ENCODE measurements around the gene KIF12.
"Not testable (repeated sequence)": the region's sequence is repeated elsewhere in the genome, so short reads cannot be mapped to it uniquely, and the experiment has no call there.

KIF12 gene

GRCh38 chr9:114055061-114055460, 44.0 kb downstream of the KIF12 start:
- Mint-ChIP-seq H3K4me3 (no peak overlapping the region), H3K27ac (no peak overlapping the region), H3K36me3 (no peaks in the 10 kb centered on the region), H3K9me3 (no peaks in the 10 kb centered on the region), H3K27me3 (no peaks in the 10 kb centered on the region), H3K4me1 (no peaks in the 10 kb centered on the region)

- no peak overlapping the region for H3K4me3 Mint-ChIP-seq
These were observed 44.9 kb downstream of the KIF12 start for GRCh38 chr9:114054191-114054690.

GRCh38 chr9:114053246-114054005, 45.7 kb downstream of the KIF12 start:
- Mint-ChIP-seq H3K27me3 (no peaks in the 10 kb centered on the region), H3K36me3 (no peaks in the 10 kb centered on the region), H3K27ac (no peak overlapping the region), H3K4me3 (no peak overlapping the region), H3K4me1 (no peaks in the 10 kb centered on the region), H3K9me3 (no peaks in the 10 kb centered on the region)

More at GRCh38 chr9:114054191-114054690, 44.9 kb downstream of the KIF12 start:
- Mint-ChIP-seq H3K9me3 (no peaks in the 10 kb centered on the region), H3K27ac (no peak overlapping the region), H3K27me3 (no peaks in the 10 kb centered on the region), H3K4me1 (no peaks in the 10 kb centered on the region), H3K36me3 (no peaks in the 10 kb centered on the region)

DNA sequence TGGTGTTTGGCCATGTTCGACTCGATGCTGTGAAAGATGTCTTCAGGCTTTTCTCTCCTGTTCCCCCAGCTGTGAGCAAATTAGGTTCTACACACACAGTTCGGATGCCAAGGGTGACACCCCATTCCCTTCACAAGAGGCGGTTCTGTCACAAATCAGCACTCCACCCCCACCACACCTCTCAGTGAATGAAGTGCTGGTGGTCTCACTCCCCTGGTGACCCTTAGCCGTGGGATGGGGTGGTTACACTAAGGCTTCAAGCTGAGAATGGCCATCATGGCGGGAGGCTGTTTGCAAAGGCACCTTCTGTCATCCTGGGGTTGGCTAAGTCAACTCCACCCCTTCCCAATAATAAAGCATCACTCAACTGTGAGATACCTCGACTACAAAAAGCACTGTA, 47.4 kb downstream of the KIF12 start:
- Mint-ChIP-seq H3K4me3 (no peak overlapping the region), H3K27ac (no peak overlapping the region), H3K4me1 (no peaks in the 10 kb centered on the region), H3K27me3 (peaks cover 2% of the 10 kb centered on the region), H3K36me3 (no peaks in the 10 kb centered on the region), H3K9me3 (no peaks in the 10 kb centered on the region)

GRCh38 chr9:114051281-114051680, 47.8 kb downstream of the KIF12 start:
- Mint-ChIP-seq H3K4me1 (no peaks in the 10 kb centered on the region), H3K27ac (no peak overlapping the region), H3K27me3 (peaks cover 2% of the 10 kb centered on the region), H3K9me3 (no peaks in the 10 kb centered on the region), H3K36me3 (no peaks in the 10 kb centered on the region), H3K4me3 (no peak overlapping the region)

DNA sequence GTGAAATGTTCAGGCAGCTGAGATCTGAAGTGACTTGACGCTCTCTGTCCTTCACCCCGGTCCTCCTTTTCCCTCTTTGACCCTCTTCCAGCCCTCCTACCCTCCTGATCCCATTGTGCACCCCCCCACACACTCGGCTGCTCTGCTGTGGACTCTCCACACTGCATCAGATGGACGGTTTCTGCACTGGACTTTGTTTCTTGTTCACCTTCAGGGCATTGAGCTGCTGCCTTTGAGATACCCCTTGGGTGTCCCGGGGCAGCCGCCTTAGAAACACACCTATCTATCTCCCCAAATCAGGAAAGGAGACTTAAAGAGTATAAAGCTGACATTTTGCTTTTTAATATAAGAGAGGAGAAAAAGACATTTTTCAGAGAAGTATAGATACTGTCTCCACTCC, 48.4 kb downstream of the KIF12 start:
- Mint-ChIP-seq H3K4me1 (no peaks in the 10 kb centered on the region), H3K4me3 (no peak overlapping the region), H3K27me3 (peaks cover 2% of the 10 kb centered on the region), H3K36me3 (no peaks in the 10 kb centered on the region), H3K27ac (no peak overlapping the region), H3K9me3 (no peaks in the 10 kb centered on the region)

GRCh38 chr9:114050226-114050568, 48.9 kb downstream of the KIF12 start:
- Mint-ChIP-seq H3K27me3 (peaks cover 2% of the 10 kb centered on the region), H3K9me3 (no peaks in the 10 kb centered on the region), H3K4me3 (no peak overlapping the region), H3K36me3 (no peaks in the 10 kb centered on the region), H3K27ac (no peak overlapping the region), H3K4me1 (no peaks in the 10 kb centered on the region)

DNA sequence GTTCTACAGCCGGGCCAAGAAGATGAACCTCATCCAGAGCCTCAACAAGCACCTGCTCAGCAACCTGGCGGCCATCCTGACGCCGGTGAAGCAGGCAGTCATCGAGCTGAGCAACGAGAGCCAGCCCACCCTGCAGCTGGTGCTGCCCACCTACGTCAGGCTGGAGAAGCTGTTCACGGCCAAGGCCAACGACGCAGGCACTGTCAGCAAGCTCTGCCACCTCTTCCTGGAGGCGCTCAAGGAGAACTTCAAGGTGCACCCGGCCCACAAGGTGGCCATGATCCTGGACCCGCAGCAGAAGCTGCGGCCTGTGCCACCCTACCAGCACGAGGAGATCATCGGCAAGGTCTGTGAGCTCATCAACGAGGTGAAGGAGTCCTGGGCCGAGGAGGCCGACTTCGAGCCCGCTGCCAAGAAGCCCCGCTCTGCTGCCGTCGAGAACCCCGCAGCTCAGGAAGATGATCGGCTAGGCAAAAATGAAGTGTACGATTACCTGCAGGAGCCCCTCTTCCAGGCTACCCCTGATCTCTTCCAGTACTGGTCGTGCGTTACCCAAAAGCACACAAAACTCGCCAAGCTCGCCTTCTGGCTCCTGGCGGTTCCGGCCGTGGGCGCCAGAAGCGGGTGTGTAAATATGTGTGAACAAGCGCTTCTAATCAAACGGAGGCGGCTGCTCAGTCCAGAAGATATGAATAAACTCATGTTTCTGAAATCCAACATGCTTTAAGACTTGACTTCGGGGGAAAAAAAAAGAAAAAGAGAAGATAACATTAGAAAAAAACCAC, 49.5 kb downstream of the KIF12 start:
- Mint-ChIP-seq H3K36me3 (no peaks in the 10 kb centered on the region), H3K9me3 (no peaks in the 10 kb centered on the region), H3K4me1 (no peaks in the 10 kb centered on the region), H3K27ac (no peak overlapping the region), H3K27me3 (peaks cover 2% of the 10 kb centered on the region), H3K4me3 (no peak overlapping the region)

DNA sequence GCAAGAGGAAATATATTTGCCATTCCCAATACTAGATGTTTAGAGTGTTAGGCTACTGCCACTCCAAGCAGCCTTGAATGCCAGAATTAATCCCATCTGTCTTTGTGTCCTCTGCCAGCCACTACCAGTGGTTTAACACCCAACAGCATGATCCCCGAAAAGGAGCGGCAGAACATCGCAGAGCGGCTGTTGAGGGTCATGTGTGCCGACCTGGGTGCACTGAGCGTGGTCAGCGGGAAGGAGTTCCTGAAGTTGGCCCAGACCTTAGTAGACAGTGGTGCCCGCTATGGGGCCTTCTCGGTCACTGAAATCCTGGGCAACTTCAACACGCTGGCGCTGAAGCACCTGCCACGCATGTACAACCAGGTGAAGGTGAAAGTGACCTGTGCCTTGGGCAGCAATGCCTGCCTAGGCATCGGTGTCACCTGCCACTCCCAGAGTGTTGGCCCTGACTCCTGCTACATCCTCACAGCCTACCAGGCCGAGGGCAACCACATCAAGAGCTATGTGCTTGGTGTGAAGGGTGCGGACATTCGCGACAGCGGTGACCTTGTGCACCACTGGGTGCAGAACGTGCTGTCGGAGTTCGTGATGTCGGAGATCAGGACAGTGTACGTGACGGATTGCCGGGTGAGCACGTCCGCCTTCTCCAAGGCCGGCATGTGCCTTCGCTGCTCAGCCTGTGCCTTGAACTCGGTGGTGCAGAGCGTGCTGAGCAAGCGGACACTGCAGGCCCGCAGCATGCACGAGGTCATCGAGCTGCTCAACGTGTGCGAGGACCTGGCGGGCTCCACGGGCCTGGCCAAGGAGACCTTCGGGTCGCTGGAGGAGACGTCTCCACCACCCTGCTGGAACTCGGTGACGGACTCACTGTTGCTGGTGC, 50.3 kb downstream of the KIF12 start:
- Mint-ChIP-seq H3K4me3 (no peak overlapping the region), H3K36me3 (no peaks in the 10 kb centered on the region), H3K27ac (no peak overlapping the region), H3K27me3 (peaks cover 2% of the 10 kb centered on the region), H3K4me1 (no peaks in the 10 kb centered on the region), H3K9me3 (no peaks in the 10 kb centered on the region)

- Mint-ChIP-seq H3K27ac (no peak overlapping the region), H3K9me3 (no peaks in the 10 kb centered on the region), H3K4me1 (no peaks in the 10 kb centered on the region), H3K4me3 (no peak overlapping the region), H3K27me3 (peaks cover 2% of the 10 kb centered on the region), H3K36me3 (no peaks in the 10 kb centered on the region)
These were observed 51.4 kb downstream of the KIF12 start for GRCh38 chr9:114047717-114048116.

GRCh38 chr9:114046875-114047274, 52.2 kb downstream of the KIF12 start:
- Mint-ChIP-seq H3K27me3 (peaks cover 2% of the 10 kb centered on the region), H3K27ac (no peak overlapping the region)

GRCh38 chr9:114046237-114046755, 52.8 kb downstream of the KIF12 start:
- Mint-ChIP-seq H3K4me3 (no peak overlapping the region), H3K4me1 (no peaks in the 10 kb centered on the region), H3K27me3 (peaks cover 2% of the 10 kb centered on the region), H3K27ac (no peak overlapping the region), H3K9me3 (no peaks in the 10 kb centered on the region), H3K36me3 (no peaks in the 10 kb centered on the region)

More at GRCh38 chr9:114046875-114047274, 52.2 kb downstream of the KIF12 start:
- Mint-ChIP-seq H3K9me3 (no peaks in the 10 kb centered on the region), H3K4me1 (no peaks in the 10 kb centered on the region), H3K36me3 (no peaks in the 10 kb centered on the region), H3K4me3 (no peak overlapping the region)

GRCh38 chr9:114043660-114044059, 55.4 kb downstream of the KIF12 start:
- H3K4me3 Mint-ChIP-seq, H3K4me1 Mint-ChIP-seq, H3K36me3 Mint-ChIP-seq, H3K27me3 Mint-ChIP-seq, H3K9me3 Mint-ChIP-seq, H3K27ac Mint-ChIP-seq: not testable (repeated sequence)

Data from activated naive CD4-positive, alpha-beta T cell treated with anti-CD3 and anti-CD28 coated beads, Interleukin-2, amount 50 U/mL, for 24 hours (primary cell).